Hippocampal formation (tissue), 2 donors: ENCODE results near the gene COL27A1.

Experiments used
- DNase-seq, 2 donors: peaks; one replicate each; lab custom pipeline; 2025; lab: John Stamatoyannopoulos, UW

COL27A1 gene

DNA sequence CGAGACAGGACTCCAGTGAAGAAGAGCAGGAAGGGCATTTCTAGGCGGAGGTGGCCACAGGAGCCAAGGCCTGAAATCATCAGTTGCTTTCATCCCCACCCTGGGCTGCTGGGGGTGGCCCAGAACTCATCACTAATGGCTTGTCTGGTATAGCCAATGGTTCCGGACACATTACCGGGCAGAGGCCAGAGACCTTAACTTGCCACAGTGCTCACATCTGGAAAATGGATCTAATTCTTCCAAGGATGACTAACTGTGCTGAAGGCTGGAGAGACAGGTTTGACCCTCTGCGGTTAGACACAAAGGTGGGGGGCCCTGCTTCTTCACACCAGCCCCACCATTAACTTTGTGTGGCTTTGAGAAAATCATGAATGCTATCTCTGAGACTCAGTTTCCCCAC lies 6.2 kb upstream of the COL27A1 start:
- DNase-seq: no peak

DNA sequence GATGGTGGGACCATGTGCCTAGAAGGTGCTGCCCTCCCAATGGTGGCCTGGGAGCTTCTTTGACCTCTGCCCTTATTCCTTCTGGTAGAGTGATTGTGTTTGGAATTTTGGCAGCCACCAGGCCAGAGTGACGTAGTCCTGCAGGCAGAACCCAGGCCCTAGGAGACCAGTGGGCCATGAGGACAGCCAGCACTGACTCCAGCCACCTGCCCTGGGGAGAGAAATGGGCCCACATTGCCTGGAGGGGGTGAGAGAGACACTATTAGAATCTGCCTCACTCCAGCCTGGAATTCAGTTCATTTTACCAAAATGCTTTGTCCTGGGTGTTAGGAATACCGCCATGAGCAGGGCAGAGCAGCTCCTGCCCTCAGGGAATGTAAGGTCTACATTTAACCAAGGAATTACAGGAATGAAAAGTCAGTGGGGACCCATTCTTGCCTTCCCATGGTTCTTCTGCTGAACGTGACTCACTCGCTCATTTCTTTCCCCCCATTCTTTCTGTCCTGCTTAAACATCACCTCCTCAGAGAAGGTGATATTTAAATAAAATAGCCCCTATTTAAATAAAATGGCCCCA lies 5.5 kb upstream of the COL27A1 start:
- DNase-seq: no peak

DNA sequence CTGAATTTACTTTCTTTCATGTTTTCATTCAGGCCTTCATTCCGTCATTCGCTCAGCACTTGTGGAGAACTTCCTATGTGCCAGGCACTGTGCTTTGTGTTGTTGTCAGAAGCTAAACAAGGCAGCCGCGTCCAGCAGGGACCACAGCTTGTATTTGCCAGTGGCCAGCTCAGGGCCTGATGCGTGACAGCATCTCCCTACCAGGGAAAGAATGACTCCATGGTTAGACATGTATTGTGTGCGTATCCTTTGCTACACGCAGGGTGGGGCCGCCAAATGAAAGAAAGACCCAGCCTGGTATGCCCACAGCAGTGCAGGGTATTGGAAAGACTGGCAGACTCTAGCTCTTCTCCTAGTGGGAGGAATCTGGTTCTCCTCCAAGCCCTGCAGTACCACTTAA lies 4.7 kb upstream of the COL27A1 start:
- no peak for DNase-seq

DNA sequence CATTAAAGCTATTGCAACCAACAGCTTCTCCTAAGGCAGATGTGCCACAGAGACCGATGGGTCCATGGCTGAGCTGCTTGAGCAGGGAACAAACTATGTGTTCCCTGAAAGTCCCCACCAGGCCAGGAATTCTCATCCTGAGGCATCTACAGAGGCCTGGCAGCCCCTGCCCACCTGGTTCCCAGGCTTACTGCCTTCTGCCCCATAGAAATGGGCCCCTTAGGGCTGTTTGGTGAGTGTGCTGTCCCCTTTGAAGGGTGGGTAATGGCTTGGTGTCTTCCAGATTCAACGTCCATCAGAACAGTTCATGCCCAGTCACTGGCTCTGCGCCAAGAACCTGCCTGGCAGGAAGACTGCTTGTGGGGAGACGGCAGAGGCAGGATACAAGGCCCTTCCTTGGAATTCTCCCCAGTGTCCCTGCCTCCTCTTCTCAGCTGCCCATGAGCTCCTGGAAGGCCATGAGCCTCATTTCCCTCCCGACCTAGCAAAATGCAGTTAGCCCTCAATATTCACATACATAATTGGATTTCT lies 3.8 kb upstream of the COL27A1 start:
- DNase-seq: no peak

DNA sequence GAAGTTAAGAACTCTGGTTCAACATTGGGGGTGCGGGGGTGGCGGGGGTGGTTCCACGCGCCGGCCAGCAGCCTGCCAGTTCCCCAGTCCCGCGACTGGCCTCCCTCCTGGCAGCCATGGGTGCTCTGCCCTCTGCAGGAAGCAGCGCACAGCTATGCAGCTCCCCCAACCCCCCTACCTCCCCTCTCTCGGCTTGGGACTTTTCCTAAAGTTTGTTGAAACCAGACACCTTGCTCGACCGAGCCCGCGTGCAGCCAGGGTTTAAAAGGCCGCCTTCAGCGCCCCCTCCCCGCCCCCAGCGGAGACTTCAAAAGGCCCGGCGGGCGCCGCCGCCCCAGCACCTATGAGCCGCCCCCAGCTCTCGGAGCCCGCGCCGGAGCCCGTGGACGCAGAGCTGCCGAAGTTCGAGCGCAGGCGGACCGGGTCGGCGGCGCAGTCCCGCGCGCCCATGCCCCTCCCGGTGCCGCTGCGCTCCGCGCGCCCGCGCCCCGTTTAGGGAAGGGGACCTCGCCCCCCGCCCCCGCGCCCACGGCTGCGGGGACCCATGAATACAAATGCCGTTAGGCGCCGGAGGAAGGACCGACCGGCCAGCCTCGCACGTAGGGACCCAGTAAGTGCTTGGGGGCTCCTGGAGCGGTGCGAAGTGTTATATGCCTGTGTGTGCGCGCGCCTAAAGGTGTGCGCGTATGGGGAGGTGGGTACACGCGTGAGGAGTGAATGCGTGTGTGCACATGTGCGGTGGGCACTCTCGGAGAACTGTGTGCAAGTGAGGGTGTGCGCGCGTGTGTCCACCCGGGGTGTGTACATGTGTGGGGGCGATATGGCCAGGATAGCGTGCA lies 1.4 kb upstream of the COL27A1 start:
- DNase-seq: no peak

DNA sequence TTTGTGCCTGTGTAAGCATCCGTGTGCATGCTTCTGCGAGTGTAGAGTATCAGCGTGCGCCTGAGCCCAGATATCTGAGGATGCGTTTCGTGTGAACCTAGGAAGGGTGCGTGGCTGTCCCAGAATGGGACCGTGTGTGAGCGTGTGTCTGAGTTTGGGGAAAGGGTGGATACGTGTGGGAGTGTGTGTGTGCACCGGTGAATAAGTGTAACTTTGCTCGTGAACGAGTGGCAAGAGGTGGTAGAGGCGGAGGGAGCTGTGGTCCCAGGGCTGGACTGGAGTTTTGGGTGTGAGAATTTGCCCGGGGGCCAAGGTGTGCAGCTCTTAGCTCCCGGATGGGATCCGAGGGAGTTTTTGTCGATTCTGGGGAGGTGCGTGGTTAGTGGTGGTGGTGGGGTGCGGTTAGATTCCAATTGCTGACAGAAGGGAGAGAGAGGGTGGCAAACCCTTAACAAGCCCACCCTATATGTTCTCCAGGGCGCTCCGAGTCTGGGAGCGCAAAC lies 686 bp upstream of the COL27A1 start:
- no peak for DNase-seq

DNA sequence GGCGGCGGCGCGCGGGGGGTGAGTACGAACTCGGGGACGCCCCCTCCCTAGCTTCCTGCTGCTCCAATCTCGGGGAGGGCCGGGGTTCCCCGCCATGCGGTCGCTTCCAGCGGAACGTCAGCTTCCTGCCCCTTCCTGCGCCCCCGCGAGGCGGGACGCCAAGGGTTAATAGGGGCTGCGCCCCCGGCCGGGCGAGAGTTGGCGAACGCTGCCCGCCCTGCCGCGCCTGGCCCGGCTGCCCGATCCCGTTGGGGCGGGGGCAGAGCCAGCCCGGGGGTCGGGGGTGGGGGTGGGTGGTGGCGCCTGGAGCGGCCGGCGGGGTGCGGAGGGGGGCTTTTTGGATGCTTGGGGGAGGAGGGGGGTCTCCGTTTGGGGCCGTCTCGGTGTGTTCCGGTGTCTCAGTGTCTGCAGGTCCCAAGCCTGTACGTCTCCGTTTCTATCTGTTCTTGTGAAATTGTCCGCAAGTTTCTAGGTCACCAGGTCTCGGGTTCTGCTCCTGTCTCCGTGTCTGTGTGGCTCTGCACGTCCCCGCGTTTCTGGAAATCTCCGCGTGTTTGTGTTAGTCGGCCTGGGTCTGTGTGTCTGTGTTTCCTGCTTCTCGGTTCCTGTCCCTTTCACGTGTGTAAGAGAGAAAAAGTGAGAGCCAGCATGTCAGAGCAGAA lies 789 bp downstream of the COL27A1 start:
- DNase-seq: no peak

DNA sequence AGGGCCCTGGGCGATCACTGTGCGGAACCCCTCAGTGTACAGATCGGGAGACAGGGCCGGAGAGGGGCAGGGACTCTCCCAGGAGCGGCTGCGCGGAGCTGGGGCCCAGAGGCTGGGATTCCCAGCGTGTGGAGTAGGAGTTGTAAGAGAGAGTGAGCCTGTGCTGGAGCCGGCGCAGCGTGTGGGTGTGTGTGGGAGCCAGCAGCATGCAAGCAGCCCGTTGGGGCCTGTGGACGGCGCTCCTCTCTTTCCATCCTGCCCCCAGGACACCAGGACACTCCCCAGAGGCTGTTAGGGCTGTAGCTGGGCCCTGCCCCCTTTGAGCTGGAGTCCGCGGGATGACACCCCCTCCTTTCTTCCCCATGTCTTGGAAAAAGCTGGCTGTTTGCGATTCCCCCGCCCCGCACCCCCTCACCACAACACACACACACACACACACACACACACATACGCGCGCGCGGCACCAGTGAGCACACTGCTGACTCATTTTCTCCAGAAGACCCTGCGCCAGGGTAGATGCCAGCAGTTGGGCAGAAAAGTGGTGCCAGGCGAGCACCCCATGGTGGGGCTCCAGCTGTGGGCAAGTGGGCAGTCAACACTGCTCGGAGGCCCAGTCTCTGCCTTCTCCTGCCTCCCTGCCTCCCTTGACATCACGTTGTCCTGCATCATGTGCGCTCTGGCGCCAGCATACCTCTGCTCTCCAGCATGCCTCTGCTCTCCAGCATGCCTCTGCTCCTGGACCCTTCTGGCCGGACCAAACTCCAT lies 1.5 kb downstream of the COL27A1 start:
- no peak for DNase-seq

DNA sequence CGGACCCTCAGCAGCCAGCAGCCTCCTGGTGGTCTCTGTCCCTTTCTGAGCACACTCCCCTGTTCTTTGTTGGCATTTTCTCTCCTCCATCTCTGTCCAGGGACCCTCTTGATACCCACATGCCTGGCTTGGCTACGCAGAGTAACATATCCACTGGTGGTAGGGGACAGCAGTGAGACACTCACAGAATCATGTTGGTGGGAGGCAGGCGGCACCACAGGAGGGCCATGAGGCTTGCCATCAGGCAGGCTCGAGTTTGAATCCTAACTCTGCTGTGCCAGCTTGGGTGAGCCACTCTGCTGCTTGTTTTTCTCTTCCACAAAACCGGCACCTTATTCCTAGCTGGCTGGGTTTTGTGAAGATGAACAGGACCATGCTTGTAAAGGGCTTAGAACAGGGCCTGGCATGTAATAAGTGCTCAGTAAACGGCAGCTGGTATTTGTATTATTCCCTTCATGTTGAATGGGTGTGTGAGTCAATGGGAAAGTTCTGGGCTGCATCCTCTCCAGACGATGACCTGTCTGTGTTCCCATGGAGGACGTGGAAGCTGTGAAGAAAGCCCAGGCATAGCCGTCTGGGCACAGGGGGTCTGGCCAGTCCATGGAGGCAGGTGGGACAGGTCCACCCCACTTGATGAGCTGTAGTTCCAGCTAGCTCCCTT lies 2.3 kb downstream of the COL27A1 start:
- no peak for DNase-seq

DNA sequence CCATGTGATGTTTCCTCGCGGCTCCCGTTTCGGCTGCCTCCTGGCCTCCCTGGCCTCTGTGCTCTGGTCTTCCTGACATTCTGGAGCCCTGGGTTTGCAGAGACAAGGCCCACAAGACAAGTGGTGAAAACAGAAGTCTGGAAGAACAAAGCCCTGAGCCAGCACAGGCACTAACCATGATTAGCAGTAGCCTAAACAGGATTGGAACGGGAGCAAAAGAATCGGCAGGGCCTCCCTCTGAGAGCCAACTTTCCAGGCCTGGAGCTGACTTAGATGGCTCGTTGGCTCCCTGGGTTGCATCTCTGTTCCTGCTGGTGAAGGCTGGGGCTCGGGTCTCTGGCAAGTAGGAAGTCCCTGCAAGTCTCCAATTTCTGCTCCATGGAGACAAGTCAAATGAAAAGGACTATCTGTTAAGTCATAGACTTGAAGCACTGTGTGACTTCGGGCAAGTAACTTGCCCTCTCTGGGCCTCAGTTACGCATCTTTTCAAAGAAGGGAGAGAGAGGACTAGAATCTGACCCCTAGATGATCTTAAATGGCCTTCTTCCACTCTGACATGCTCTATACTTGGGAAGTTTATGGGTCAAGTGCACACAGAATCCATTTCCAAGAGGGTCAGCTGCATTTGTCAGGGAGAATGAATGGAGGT lies 3.3 kb downstream of the COL27A1 start:
- no peak for DNase-seq

DNA sequence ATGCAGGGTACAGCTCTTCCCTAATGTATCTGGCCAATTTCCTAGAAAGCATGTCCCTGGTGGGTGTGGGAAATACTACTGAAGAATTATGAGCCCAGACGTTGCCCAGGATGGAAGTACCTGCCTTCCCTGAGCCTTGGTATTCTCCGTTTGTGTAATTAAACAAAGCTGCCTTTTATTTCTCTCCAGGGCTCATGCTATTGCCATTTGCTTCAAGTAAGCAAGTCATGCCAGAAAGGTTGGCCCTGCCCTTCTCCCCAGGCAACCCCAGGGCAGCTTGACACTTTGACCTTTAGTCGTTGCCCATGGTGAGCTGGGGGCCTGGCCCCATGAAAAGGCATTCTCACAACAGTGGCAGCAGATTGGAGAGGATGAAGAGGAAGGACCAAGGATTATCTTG lies 4.4 kb downstream of the COL27A1 start:
- DNase-seq: no peak

DNA sequence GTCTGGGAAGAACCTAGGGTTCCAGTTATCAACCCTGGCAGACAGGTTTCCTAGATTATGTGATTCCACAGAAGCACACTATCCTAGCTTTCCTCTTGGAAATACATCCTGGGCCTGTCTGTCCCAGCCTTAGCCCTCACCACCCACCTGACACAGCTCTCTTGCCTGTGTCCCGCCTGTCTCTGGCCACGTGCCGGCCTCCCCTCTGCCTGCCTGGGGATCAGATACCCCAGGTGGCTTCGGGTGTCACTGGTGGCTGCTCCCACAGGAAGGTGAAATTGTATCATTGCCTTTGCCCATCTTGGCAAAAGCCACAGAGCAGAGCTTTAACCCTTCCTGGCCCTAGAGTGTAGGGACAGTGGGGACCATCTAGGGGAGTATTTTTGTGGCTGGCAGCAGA lies 6.2 kb downstream of the COL27A1 start:
- no peak for DNase-seq

DNA sequence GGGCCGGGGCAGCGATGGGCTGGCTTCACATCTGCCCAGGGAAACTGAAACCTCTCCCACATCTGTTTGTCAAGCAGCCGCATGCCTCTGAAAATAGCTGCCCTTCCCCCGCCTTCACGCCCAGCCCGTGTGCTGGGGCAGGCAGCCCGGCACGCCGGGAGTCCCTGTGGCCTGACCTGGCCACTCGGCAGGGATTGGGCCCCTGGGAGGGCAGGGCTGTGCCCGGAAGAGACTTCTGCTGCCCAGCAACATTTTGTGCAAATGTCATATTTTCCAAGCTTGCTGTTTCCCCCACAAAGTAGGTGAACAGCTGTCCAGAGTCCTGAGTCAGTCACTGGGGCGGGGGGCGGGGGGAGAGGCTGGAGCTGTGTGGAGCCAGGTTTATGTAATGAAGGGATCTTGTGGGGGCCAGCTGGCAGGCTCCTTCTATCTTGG lies 8.2 kb downstream of the COL27A1 start:
- DNase-seq: no peak

DNA sequence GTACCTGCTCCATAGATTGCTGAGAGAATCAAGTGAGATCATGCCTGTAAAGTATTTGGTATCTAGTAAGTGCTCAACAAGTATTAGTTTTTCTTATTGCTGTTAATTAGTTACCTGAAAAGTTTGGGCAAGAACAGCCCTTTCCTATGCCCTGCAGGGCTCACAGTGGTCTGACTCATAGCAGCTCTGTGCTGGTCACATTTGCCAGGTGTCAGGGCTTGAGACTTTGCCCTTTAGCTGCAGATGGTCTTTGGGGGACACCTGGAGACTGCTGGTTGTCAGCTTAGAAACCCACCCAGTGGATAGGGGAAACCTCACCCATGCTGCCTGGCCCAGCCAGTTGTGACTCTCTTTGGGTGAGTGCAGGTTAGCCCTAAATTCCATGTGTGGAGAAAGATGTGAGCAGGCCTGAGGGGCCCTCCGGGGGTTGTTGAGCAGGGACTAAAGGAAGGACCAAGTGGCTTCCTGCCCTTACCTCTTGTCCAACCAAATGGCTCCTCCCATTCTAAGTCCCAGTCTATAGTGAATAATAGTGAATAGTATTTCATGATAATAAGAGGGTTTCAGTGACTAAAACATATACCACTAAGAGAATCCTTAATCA lies 9.0 kb downstream of the COL27A1 start:
- no peak for DNase-seq

DNA sequence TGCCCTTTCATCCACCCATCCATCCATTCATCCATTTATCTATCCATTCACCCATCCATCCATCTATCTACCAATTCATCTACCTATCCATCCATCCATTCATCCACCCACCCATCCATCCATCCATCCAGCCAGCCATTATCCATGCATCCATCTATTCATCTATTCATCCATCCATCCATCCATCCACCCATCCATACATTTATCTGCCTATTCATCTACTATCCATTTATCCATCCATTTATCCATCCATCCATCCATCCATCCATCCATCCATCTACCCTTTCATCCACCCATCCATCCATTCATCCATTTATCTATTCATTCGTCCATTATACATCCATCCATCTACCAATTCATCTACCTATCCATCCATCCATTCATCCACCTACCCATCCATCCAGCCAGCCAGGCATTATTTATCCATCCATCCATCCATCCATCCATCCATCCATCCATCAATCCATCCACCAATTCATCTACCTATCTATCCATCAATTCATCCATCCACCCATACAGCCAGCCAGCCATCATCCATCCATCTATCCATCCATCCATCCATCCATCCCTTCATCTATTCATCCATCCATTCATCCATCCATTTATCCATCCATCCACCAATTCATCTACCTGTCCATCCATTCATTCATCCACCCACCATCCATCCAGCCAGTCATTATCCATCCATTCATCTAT lies 10.2 kb downstream of the COL27A1 start:
- DNase-seq: no peak

DNA sequence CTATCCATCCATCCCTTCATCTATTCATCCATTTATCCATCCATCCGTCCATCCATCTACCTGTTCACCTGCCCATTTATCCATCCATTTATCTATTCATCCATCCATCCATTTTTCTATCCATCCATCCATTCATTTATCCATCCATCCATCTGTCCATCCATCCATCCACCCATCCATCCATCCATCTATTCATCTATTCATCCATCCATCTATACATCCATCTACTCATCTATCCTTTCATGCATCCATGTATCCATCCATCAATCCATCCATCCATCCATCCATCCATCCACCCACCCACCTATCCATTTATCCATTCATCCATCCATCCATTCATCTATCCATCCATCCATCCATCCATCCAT lies 10.8 kb downstream of the COL27A1 start:
- DNase-seq: no peak

DNA sequence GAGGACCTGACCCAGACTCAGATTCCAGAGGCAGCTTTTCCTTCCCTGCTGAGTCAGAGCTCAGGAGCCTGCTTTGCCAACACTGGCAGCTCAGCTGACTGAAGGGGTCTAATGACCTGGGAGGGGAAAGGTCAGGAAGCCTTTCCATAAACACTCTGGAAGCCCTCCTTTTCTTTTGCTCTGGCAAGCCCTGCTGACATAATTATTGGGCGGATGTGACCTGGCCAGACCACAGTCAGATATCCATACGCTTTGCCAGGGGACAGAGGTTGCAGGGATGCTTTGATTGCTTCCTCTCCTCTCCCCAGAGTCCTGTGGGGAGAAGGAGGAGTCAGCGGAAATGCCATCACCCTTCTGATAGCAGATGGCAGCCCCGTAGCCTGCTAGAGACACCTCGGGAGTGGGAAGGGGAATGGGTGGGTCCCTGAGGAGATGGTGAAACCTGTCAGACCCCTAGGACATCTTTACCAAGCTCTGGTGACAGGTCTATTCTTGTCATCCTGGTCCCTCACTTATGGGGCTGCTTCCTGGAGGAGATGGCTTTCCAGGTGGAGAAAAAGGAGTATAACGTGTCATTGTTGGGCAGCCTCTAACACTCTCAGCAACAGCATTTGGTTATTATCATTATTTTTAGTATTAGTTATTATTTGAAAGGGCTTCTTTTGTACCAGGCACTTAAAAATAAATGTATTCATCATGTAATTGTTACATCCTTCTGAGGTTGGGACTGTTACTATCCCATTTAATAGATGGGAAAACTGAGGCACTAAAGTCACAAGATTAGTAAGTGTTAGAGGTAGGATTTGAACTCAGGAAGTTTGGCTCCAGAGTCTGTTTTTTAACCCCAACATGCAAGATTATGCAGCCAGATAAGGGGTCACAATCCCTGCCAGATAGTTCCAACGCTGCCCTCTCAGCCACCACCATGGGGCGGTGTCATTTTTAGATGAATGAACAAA lies 11.6 kb downstream of the COL27A1 start:
- DNase-seq: no peak

DNA sequence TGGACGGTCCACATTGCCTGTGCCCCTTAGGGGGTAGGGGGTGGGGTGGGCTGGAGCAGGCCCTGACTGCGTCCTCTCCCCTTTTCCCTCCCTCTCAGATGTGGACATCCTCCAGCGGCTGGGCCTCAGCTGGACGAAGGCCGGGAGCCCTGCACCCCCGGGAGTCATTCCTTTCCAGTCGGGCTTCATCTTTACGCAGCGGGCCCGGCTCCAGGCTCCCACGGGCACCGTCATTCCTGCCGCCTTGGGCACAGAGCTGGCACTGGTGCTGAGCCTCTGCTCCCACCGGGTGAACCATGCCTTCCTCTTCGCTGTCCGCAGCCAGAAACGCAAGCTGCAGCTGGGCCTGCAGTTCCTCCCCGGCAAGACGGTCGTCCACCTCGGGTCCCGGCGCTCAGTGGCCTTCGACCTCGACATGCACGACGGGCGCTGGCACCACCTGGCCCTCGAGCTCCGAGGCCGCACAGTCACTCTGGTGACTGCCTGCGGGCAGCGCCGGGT lies 12.3 kb downstream of the COL27A1 start:
- DNase-seq: no peak
